Coronary artery (tissue), 2 donors: ENCODE results near the gene CBARP.

Source experiments
- DNase-seq: peaks from one replicate; pipeline ENCODE4 v3.0.0-alpha.2; 2017; ENCODE audit warnings: low spot score
- H3K27ac ChIP-seq, 2 donors: fragments of 200-600 bp; sonication (generic); one replicate each; pipeline ENCODE4 v1.5.1; 2016 to 2019
- H3K4me3 ChIP-seq: fragments of 200-600 bp; sonication (generic); 2 replicates; pipeline ENCODE4 v1.5.1; 2016; ENCODE audit warnings: mild to moderate bottlenecking, moderate library complexity
- CTCF ChIP-seq: fragments of 200-600 bp; sonication (generic); IDR thresholded peaks from one replicate; pipeline ENCODE4 v1.5.1; 2019; ENCODE audit warnings: antibody characterized with exemption

Gene CBARP

GRCh38 chr19:1219786-1220476 is 17.9 kb downstream of the CBARP start:
- Histone ChIP-seq H3K4me3 (no peak overlapping the region), H3K27ac (peak overlapping the region in 1 of 2 donors; percentile 29)
- TF ChIP-seq CTCF = no peak
- no peak for DNase-seq

GRCh38 chr19:1218751-1219567 is 18.8 kb downstream of the CBARP start:
- no peak overlapping the region for H3K4me3 ChIP-seq
- TF ChIP-seq CTCF = no peak
- DNase-seq = no peak
- H3K27ac ChIP-seq = peak overlapping the region; percentile 82 to 87

- peak overlapping the region; percentile 82 to 87 for H3K27ac ChIP-seq
Measured at GRCh38 chr19:1217366-1217765, 20.4 kb downstream of the CBARP start.

GRCh38 chr19:1216756-1217155 is 21.0 kb downstream of the CBARP start:
- TF ChIP-seq CTCF = no peak
- Histone ChIP-seq H3K27ac (peak overlapping the region; percentile 82 to 93), H3K4me3 (no peak overlapping the region)
- no peak for DNase-seq

More at GRCh38 chr19:1217366-1217765, 20.4 kb downstream of the CBARP start:
- TF ChIP-seq CTCF = no peak
- DNase-seq = no peak
- H3K4me3 ChIP-seq = no peak overlapping the region

GRCh38 chr19:1214862-1215731 is 22.7 kb downstream of the CBARP start:
- peak; percentile 93 for DNase-seq
- TF ChIP-seq CTCF = no peak
- Histone ChIP-seq H3K4me3 (peak overlapping the region; percentile 37), H3K27ac (peak overlapping the region; percentile 82 to 93)

- Histone ChIP-seq H3K4me3 (peak overlapping the region; percentile 37), H3K27ac (peak overlapping the region; percentile 82 to 93)
- no peak for DNase-seq
- no peak for TF ChIP-seq CTCF
Measured at GRCh38 chr19:1214299-1214861, 23.4 kb downstream of the CBARP start.
